ENCODE results near the gene ASB10.

DNA sequence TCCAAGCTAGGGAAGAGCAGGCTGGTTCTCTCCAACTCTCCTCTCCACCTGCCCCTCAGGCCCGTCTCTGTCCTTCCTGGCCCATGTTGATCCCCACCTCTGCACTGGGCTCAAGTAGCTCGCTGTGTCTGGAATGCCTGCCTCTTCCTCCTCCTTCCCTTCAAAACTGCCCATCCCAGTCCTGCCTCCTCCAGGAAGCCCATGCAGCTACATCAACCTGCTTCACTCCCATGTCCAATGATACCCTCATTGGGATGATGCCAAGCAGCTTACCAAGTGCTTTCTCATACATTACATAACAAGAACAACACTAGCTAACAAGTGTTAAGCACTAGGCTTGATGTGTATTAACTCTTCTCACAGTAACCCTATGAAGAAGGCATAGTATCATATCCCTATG is 8.2 kb downstream of the ASB10 start:
- no peak for TF ChIP-seq POLR2A (IDR thresholded peaks at IDR 0.05)
- no peak for TF ChIP-seq CTCF (IDR thresholded peaks at IDR 0.05)
- no peak for TF ChIP-seq POLR2AphosphoS5 (IDR thresholded peaks at IDR 0.05)

Data from prostate gland (tissue), 2 donors.